Gastroesophageal sphincter (tissue), 3 donors: ENCODE measurements around the gene MCC.

Experiments used
- POLR2A ChIP-seq, 2 donors: fragments of 450-650 bp; IDR thresholded peaks; one replicate each; pipeline ENCODE4 v1.6.1; 2017; ENCODE audit warnings: antibody characterized with exemption in 2 of 2, mild to moderate bottlenecking in 2 of 2, moderate library complexity in 1 of 2
- POLR2AphosphoS5 ChIP-seq: sonication (generic); formaldehyde crosslinking; IDR thresholded peaks from one replicate; pipeline ENCODE4 v1.6.1; 2017; ENCODE audit warnings: antibody characterized with exemption
- TF ChIP-seq, protein P1 (sequence below), 4 experiments: fragments of 200-600 bp in 2 of 4; fragments of 450-650 bp in 2 of 4; sonication (generic) in 1 of 4; IDR thresholded peaks; one replicate each; pipeline ENCODE4 v1.5.1; 2017 to 2019; ENCODE audit warnings: antibody characterized with exemption in 4 of 4, mild to moderate bottlenecking in 2 of 4, moderate library complexity in 2 of 4

- TF ChIP-seq, protein P1, sequence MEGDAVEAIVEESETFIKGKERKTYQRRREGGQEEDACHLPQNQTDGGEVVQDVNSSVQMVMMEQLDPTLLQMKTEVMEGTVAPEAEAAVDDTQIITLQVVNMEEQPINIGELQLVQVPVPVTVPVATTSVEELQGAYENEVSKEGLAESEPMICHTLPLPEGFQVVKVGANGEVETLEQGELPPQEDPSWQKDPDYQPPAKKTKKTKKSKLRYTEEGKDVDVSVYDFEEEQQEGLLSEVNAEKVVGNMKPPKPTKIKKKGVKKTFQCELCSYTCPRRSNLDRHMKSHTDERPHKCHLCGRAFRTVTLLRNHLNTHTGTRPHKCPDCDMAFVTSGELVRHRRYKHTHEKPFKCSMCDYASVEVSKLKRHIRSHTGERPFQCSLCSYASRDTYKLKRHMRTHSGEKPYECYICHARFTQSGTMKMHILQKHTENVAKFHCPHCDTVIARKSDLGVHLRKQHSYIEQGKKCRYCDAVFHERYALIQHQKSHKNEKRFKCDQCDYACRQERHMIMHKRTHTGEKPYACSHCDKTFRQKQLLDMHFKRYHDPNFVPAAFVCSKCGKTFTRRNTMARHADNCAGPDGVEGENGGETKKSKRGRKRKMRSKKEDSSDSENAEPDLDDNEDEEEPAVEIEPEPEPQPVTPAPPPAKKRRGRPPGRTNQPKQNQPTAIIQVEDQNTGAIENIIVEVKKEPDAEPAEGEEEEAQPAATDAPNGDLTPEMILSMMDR (IDR thresholded peaks at IDR 0.05), result no peak
- TF ChIP-seq POLR2A (IDR thresholded peaks at IDR 0.05) (no peak), POLR2AphosphoS5 (no peak)
Measured at GRCh38 chr5:113320273-113320780, 167.9 kb downstream of the MCC start.
